ENCODE results near the gene NIM1K. TPM values are rescaled to one million over a fixed set of nuclear protein-coding genes. Genes with fewer than 3 reads are reported as not detected.

The NIM1K gene
- total RNA-seq, 1 experiment from 2014 or later, result 0.07 TPM

GRCh38 chr5:43203373-43203772, 11.3 kb downstream of the NIM1K start:
- POLR2A ChIA-PET, result no interaction called here
- H3K4me3 Mint-ChIP-seq, result no peak overlapping the region
- CTCF ChIA-PET, result interaction anchor here (0.6 kb wide), 1 partner anchor 184 kb away, joined by 4 read pairs; no protein-coding TSS in a partner anchor
- no peak overlapping the region for H3K27ac Mint-ChIP-seq
- H3K27me3 Mint-ChIP-seq (ENCODE audit: low read depth), result peaks cover 3% of the 10 kb centered on the region
- H3K36me3 Mint-ChIP-seq, result no peaks in the 10 kb centered on the region
- H3K4me1 Mint-ChIP-seq, result peaks cover 4% of the 10 kb centered on the region; the same call in 1 of the 2 replicates
- 0 out of 2 replicates have a peak, but pooled peaks cover 3% of the 10 kb centered on the region for H3K9me3 Mint-ChIP-seq
- DNase-seq (ENCODE audit: low spot score), result no peak
- TF ChIP-seq ZNF512 (CRISPR knock-in tag; IDR thresholded peaks at IDR 0.05; ENCODE audit: borderline replicate concordance) (no peak), TEAD1 (CRISPR knock-in tag; IDR thresholded peaks at IDR 0.05) (no peak), CREM (CRISPR knock-in tag; IDR thresholded peaks at IDR 0.05) (no peak), RORB (CRISPR knock-in tag; IDR thresholded peaks at IDR 0.05) (no peak), NFE2L1 (CRISPR knock-in tag; IDR thresholded peaks at IDR 0.05) (no peak)
- ATAC-seq, result no peak

GRCh38 chr5:43204958-43205357, 12.9 kb downstream of the NIM1K start:
- peaks cover 3% of the 10 kb centered on the region for H3K27me3 Mint-ChIP-seq (ENCODE audit: low read depth)

GRCh38 chr5:43207601-43208000, 15.6 kb downstream of the NIM1K start:
- Mint-ChIP-seq H3K9me3 (no peaks in the 10 kb centered on the region), H3K4me1 (peaks cover 17% of the 10 kb centered on the region), H3K27me3 (ENCODE audit: low read depth) (peaks cover 6% of the 10 kb centered on the region), H3K36me3 (no peaks in the 10 kb centered on the region), H3K27ac (no peak overlapping the region), H3K4me3 (no peak overlapping the region)
- ATAC-seq (no peak), DNase-seq (ENCODE audit: low spot score) (no peak)
- ChIA-PET POLR2A (no interaction called here), CTCF (no interaction called here)
- TF ChIP-seq ESRRA (CRISPR knock-in tag; IDR thresholded peaks at IDR 0.05; ENCODE audit: borderline replicate concordance), result no peak
- no peak for TF ChIP-seq ZMAT4 (CRISPR knock-in tag; IDR thresholded peaks at IDR 0.05)
- no peak for TF ChIP-seq ZNF138 (CRISPR knock-in tag; conservative IDR thresholded peaks at IDR 0.05)
- TF ChIP-seq USF2 (CRISPR knock-in tag; IDR thresholded peaks at IDR 0.05), result no peak
- no peak for TF ChIP-seq FOXP1 (CRISPR knock-in tag; IDR thresholded peaks at IDR 0.05; ENCODE audit: borderline replicate concordance)
- no peak for TF ChIP-seq CDX4 (CRISPR knock-in tag; IDR thresholded peaks at IDR 0.05; ENCODE audit: borderline replicate concordance)
- TF ChIP-seq PRRX2 (CRISPR knock-in tag; IDR thresholded peaks at IDR 0.05), result no peak
- TF ChIP-seq ZNF317 (CRISPR knock-in tag; IDR thresholded peaks at IDR 0.05; ENCODE audit: borderline replicate concordance, low read depth), result no peak
- no peak for TF ChIP-seq TP53 (CRISPR knock-in tag; IDR thresholded peaks at IDR 0.05)

More at GRCh38 chr5:43204958-43205357, 12.9 kb downstream of the NIM1K start:
- no peaks in the 10 kb centered on the region for H3K36me3 Mint-ChIP-seq
- no peak overlapping the region for H3K27ac Mint-ChIP-seq
- ATAC-seq (no peak), DNase-seq (ENCODE audit: low spot score) (no peak)
- TF ChIP-seq ZNF281 (CRISPR knock-in tag; IDR thresholded peaks at IDR 0.05) (no peak), SMAD3 (CRISPR knock-in tag; IDR thresholded peaks at IDR 0.05; ENCODE audit: borderline replicate concordance) (no peak), MLX (CRISPR knock-in tag; IDR thresholded peaks at IDR 0.05) (no peak)
- H3K4me3 Mint-ChIP-seq, result no peak overlapping the region
- peaks cover 13% of the 10 kb centered on the region for H3K4me1 Mint-ChIP-seq
- H3K9me3 Mint-ChIP-seq, result 0 out of 2 replicates have a peak, but pooled peaks cover 3% of the 10 kb centered on the region
- ChIA-PET CTCF (no interaction called here), POLR2A (interaction anchor here (1.1 kb wide), 1 partner anchor 84 kb away, joined by 3 read pairs; the partner anchor contains the start of gene ZNF131)
